Stimulated activated memory B cell treated with anti-CD40 and anti-IgM and Interleukin-4, amounts not matched to agents 10 μg/mL and 1 μg/mL and 100 μg/mL, for 72 hours (primary cell): ENCODE data around the gene FGF1.

Source experiments
- ATAC-seq: fragments of 150-1000 bp; cut with Tn5 transposase; 2 replicates; pipeline ENCODE4 v1.10.0; 2021
- H3K27ac Mint-ChIP-seq: one replicate; pipeline ENCODE4 v1.8.0; 2022; ENCODE audit warnings: mild to moderate bottlenecking, mixed read lengths
- H3K27me3 Mint-ChIP-seq: one replicate; pipeline ENCODE4 v1.8.0; 2022; ENCODE audit warnings: mixed read lengths
- H3K36me3 Mint-ChIP-seq: one replicate; pipeline ENCODE4 v1.8.0; 2022; ENCODE audit warnings: mixed read lengths
- H3K4me1 Mint-ChIP-seq: one replicate; pipeline ENCODE4 v1.8.0; 2022; ENCODE audit warnings: mixed read lengths
- H3K4me3 Mint-ChIP-seq: one replicate; pipeline ENCODE4 v1.8.0; 2022; ENCODE audit warnings: mild to moderate bottlenecking, moderate library complexity, mixed read lengths
- H3K9me3 Mint-ChIP-seq: one replicate; pipeline ENCODE4 v1.8.0; 2022; ENCODE audit warnings: mixed read lengths

The FGF1 gene

DNA sequence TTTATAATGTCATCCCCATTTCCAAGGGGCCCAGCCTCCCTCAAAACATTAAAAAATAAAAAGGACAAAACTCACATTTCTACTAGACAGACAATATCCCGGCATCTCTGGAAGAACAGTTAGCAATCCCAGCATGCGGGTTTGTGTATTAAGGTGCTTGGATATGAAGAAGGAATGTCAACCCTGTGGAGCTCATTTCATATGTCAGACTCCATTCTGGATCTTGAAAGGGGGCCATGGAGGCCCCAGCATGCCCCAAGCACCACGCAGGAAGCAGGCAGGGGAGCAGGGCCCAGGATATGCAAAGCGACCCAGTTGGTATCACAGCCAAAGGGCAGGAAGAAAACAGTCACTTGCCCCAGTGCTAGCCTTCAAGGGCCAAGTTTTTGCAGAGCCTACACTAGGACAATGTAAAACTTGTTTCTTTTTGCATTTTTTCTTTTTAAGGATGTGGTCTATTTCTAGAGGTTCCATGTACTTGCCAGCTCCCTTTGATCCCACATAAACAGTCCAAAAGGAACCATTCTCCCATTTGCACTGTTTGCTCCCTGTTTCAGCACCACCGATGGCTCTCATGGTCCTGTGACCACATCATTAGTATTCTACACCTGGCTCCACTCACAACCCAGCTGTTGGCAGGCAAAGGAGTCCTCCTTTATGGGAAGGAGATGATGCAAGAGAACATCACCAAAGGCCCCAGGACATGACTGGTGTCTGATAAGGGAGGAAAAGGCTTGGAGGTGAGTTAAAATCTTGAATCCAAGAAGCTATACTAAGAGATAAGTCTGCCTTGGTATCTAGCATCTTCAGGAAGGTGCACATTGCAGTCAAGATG, 58.3 kb downstream of the FGF1 start:
- no peaks in the 10 kb centered on the region for H3K9me3 Mint-ChIP-seq
- H3K4me3 Mint-ChIP-seq = no peak overlapping the region
- H3K4me1 Mint-ChIP-seq = no peaks in the 10 kb centered on the region
- ATAC-seq = no peak
- H3K27ac Mint-ChIP-seq = no peak overlapping the region
- H3K27me3 Mint-ChIP-seq = no peaks in the 10 kb centered on the region
- no peaks in the 10 kb centered on the region for H3K36me3 Mint-ChIP-seq

DNA sequence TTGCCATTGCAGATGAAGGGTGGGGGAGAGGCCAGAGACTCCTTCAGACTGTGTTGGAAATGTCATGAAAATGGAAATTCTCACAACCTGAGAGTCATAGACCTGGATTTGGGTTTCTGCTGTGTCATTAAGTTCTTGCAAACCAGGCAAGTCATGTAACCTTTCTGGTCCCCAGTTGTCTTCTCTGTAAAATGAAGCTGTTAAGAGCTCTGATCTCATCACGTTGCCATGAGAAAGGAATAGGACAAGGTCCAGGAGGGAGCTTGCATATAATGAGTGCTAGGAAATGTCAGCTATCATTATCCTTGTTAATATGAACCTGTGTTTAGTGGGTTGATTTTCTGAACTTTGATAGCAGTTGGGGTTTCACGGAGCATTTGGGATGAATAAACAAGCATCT, 59.1 kb downstream of the FGF1 start:
- H3K9me3 Mint-ChIP-seq = no peaks in the 10 kb centered on the region
- H3K4me1 Mint-ChIP-seq = no peaks in the 10 kb centered on the region

DNA sequence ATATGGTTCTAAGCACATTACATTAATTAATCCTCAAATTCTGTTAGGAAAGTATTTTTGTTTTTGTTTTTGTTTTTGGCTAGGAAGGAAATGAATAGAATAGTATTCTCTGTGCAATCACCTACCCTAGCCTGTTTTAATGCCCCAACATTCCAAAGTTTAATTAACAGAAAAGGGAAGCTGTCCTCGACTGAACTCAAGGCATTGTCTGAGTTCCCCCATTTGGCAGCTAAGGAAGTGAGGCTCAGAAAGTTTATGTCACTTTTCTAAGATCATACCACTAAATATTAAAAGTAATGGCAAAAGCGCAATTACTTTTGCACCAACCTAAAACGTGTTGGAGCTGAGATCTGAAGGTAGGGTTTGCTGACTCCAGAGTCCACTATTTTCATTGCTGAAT, 59.8 kb downstream of the FGF1 start:
- no peaks in the 10 kb centered on the region for H3K4me1 Mint-ChIP-seq
- H3K27me3 Mint-ChIP-seq = no peaks in the 10 kb centered on the region
- H3K9me3 Mint-ChIP-seq = no peaks in the 10 kb centered on the region
- no peak overlapping the region for H3K27ac Mint-ChIP-seq
- ATAC-seq = no peak
- H3K4me3 Mint-ChIP-seq = no peak overlapping the region
- H3K36me3 Mint-ChIP-seq = no peaks in the 10 kb centered on the region

More for the DNA sequence above, 59.1 kb downstream of the FGF1 start:
- Mint-ChIP-seq H3K27me3 (no peaks in the 10 kb centered on the region), H3K4me3 (no peak overlapping the region), H3K36me3 (no peaks in the 10 kb centered on the region), H3K27ac (no peak overlapping the region)
- ATAC-seq = no peak

DNA sequence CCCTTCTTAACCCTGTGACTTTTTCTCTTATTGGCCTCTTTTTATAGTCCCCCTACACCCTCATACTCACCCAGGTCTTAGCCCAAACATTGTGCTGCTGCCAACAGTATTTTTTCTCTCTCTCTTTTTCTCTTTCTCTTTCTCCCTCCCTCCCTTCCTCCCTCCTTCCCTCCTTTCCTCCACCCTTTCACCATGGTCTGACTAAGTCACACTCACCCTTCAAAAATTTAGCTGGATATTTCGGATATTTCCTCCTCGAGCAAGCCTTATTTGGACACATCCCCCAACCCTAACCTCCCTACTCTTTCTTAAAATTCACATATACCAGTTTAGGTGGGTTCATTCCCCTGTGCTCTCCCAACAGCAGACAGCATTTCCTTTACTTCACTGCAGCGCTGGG, 64.7 kb downstream of the FGF1 start:
- Mint-ChIP-seq H3K36me3 (no peaks in the 10 kb centered on the region), H3K4me1 (no peaks in the 10 kb centered on the region), H3K9me3 (peaks cover 3% of the 10 kb centered on the region), H3K27ac (no peak overlapping the region), H3K27me3 (no peaks in the 10 kb centered on the region), H3K4me3 (no peak overlapping the region)
- ATAC-seq = no peak

DNA sequence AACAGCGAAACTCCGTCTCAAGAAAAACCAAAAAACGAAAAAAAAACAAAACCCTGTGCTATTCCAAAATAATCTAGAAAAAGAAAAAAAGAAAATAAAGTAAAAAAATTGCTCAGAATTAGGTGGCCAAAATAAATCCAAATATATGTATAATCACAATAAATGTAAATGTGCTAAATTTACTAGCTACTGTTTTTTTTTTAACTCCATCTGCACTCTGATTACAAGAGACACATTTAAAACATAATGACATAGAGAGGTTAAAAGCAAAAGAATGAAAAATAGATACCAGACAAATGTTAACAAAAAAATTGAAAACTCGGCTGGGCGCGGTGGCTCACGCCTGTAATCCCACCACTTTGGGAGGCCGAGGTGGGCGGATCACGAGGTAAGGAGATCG, 66.1 kb downstream of the FGF1 start:
- no peak overlapping the region for H3K27ac Mint-ChIP-seq
- H3K36me3 Mint-ChIP-seq = no peaks in the 10 kb centered on the region
- H3K4me1 Mint-ChIP-seq = no peaks in the 10 kb centered on the region
- H3K4me3 Mint-ChIP-seq = no peak overlapping the region
- ATAC-seq = no peak
- H3K27me3 Mint-ChIP-seq = no peaks in the 10 kb centered on the region
- peaks cover 3% of the 10 kb centered on the region for H3K9me3 Mint-ChIP-seq

DNA sequence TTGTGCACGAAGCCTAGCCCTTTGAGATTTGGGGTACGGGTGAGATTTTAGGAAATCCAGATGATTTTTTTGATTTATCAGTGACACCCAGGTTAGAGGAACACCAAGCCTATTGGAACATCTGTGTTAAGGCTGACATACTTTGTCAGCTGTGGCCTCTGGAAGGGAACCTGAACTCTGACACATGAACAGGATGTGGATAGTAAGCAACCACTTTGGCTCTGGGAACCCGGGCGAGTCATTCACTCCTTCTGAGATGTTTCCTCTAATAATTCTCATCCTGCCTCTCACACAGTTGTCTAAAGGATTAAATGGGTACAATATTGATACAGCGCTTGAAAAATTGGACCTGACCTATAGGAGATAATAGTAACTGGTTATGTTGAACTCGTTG, 67.8 kb downstream of the FGF1 start:
- no peak for ATAC-seq
- no peak overlapping the region for H3K27ac Mint-ChIP-seq
- no peaks in the 10 kb centered on the region for H3K4me1 Mint-ChIP-seq
- H3K9me3 Mint-ChIP-seq = peaks cover 3% of the 10 kb centered on the region
- H3K27me3 Mint-ChIP-seq = peaks cover 9% of the 10 kb centered on the region
- H3K36me3 Mint-ChIP-seq = no peaks in the 10 kb centered on the region
- H3K4me3 Mint-ChIP-seq = no peak overlapping the region

DNA sequence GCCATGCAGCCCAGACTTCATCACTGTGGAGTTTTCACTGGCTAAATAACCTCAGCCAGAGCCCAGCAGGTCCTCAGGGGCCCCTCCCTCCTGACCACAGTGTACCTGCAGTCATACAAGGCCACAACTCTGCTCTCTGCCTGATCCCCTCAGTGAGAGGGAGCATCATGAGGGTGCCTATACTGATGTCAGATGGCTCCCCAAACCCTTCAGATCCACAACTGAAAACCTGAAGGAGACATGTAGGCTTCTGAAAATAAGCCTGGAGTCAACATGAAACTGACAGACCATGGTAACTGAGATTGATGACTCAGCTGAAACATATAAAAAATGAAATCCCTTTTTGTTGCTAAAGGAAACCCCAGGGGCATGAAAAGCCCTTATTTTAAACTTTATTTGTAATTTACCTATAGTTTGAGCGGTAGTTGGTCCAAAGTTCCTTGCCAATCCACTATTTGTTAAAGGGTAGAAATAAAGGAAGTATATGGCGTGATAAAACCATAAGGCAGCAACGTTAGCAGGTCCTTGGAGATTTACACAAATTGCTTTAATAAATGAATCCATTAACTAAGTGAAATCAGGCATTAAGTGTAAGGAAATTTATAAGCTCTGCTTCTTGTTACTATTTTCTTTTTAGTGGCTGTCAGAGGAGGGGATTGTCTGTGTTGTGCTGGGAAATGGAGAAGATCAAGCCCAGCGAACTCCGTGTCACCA, 68.3 kb downstream of the FGF1 start:
- peaks cover 3% of the 10 kb centered on the region for H3K9me3 Mint-ChIP-seq
- no peak for ATAC-seq
- no peaks in the 10 kb centered on the region for H3K4me1 Mint-ChIP-seq
- H3K4me3 Mint-ChIP-seq = no peak overlapping the region
- no peak overlapping the region for H3K27ac Mint-ChIP-seq
- H3K36me3 Mint-ChIP-seq = no peaks in the 10 kb centered on the region
- H3K27me3 Mint-ChIP-seq = peaks cover 9% of the 10 kb centered on the region

DNA sequence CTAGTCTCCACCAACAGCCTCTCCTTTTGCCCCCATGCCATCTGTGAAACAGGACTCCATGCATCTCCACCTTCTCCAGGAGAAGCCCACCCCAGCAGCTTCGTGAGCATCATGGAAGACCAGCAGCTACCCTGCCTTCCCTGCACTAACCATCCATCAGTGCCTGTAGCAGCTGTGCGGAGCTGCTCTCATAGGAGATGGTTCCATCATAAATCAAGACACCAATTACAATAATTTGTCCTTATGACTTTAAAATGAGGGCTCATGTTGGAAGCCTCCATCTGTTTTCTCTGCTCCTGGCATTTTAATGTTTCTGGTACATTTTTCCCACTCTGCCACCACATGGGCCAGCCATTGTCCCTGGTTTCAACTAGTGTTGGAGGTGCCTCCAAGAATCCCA, 69.9 kb downstream of the FGF1 start:
- peaks cover 2% of the 10 kb centered on the region for H3K9me3 Mint-ChIP-seq
- H3K4me1 Mint-ChIP-seq = peaks cover 3% of the 10 kb centered on the region
- ATAC-seq = no peak
- H3K27me3 Mint-ChIP-seq = peaks cover 9% of the 10 kb centered on the region
- H3K36me3 Mint-ChIP-seq = no peaks in the 10 kb centered on the region
- no peak overlapping the region for H3K27ac Mint-ChIP-seq
- no peak overlapping the region for H3K4me3 Mint-ChIP-seq

DNA sequence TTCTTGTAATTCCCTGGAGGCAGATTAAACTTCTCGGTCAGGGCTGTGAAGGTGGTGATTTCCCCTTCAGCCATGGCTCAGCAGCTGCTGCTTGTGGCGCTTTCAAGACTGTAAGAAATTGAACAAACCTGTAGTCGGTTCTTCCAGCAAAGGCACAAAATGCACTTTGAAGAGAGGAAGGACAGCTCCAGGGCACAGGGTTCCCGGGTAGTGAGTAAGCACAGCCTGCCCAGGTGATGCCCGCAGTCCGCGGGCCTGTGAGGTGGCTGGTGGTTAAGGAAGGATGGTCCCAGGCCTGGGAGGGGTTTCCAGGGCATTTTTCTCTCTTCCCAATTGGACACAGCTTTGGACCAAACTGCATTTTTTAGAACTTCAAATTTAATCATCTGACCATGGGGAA, 71.8 kb downstream of the FGF1 start:
- ATAC-seq = no peak
- Mint-ChIP-seq H3K4me3 (no peak overlapping the region), H3K4me1 (peaks cover 4% of the 10 kb centered on the region), H3K9me3 (no peaks in the 10 kb centered on the region), H3K27ac (no peak overlapping the region), H3K27me3 (peaks cover 14% of the 10 kb centered on the region), H3K36me3 (no peaks in the 10 kb centered on the region)

DNA sequence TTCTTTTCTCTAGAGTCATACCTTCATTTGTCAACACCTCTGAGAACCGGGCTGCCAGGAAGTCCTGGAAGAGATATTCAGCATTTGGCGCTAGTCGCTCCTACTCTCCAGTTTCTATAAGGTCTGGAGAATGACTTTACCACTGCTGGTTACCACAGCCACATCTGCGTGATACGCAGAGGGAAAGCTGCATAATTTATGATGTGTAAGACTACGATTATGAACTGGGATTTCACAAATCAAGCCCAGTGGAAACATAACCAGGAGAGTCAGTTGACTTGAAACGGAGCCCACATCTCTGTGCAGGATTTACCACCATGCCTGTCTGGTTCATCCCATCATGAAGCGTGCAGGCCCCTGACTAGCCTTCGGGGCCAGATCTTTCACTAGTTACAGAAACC, 72.6 kb downstream of the FGF1 start:
- H3K36me3 Mint-ChIP-seq = no peaks in the 10 kb centered on the region
- H3K4me1 Mint-ChIP-seq = peaks cover 4% of the 10 kb centered on the region
- H3K4me3 Mint-ChIP-seq = no peak overlapping the region

DNA sequence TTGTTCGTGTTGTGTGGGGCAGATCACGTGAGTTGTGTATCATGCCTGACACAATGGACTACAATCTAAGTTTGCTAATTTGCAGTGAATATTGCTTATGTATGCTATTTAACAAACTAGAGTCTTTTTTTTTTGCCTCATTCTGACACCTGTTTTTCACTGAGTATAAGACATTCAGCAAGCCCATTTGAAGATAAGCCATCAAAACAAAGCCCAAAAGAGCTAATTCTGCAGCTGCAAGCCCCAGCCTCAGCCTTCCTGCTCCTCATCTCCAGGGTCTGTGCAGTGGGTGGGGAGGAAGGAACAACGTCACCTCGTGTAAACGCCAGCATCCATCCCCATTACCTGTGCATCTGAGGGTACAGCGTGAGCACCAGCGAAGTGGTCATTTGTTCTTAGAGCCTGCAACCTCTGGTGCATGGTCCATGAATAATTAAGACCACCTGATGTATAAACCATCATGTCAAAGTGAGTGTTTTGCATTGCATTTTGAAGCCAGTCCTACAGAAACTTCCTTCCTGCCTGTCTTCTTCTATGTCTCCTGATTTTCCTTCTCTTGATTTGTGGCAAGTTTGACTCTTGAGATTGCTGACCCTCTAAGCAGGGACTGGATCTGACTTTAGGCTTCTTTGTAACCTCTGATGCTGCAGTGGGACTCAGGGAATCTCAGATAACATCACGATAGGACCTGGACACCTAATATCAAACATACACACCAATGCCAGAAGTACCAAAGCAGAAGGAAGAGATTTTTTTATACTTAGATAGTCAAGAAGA, 73.2 kb downstream of the FGF1 start:
- Mint-ChIP-seq H3K27ac (no peak overlapping the region), H3K9me3 (no peaks in the 10 kb centered on the region), H3K27me3 (peaks cover 20% of the 10 kb centered on the region), H3K36me3 (no peaks in the 10 kb centered on the region), H3K4me3 (no peak overlapping the region), H3K4me1 (peaks cover 4% of the 10 kb centered on the region)
- ATAC-seq = no peak

More for the DNA sequence above, 72.6 kb downstream of the FGF1 start:
- ATAC-seq = no peak
- no peak overlapping the region for H3K27ac Mint-ChIP-seq
- H3K27me3 Mint-ChIP-seq = peaks cover 20% of the 10 kb centered on the region
- H3K9me3 Mint-ChIP-seq = no peaks in the 10 kb centered on the region

DNA sequence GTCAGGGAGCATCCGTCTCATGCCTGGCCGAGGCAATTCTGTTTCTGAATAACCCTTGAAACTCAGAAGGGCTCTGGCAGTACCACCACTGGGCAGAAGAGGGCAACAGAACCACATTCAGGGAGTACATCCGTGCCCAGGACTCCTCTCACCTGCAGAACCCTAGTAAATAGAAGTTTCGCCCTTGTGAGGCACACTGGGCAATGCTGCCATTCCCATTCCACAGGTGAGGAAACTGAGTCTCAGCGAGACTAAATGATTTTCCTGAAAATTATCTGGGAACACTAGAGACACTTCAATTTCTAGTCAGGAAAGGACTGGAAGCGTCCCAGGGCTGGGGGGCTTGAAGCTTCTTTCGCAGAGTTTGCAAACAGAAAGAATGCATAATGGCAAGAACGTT, 74.7 kb downstream of the FGF1 start:
- Mint-ChIP-seq H3K9me3 (no peaks in the 10 kb centered on the region), H3K27ac (no peak overlapping the region), H3K4me3 (no peak overlapping the region), H3K4me1 (peaks cover 4% of the 10 kb centered on the region), H3K36me3 (no peaks in the 10 kb centered on the region), H3K27me3 (peaks cover 20% of the 10 kb centered on the region)
- ATAC-seq = peak; percentile 65

DNA sequence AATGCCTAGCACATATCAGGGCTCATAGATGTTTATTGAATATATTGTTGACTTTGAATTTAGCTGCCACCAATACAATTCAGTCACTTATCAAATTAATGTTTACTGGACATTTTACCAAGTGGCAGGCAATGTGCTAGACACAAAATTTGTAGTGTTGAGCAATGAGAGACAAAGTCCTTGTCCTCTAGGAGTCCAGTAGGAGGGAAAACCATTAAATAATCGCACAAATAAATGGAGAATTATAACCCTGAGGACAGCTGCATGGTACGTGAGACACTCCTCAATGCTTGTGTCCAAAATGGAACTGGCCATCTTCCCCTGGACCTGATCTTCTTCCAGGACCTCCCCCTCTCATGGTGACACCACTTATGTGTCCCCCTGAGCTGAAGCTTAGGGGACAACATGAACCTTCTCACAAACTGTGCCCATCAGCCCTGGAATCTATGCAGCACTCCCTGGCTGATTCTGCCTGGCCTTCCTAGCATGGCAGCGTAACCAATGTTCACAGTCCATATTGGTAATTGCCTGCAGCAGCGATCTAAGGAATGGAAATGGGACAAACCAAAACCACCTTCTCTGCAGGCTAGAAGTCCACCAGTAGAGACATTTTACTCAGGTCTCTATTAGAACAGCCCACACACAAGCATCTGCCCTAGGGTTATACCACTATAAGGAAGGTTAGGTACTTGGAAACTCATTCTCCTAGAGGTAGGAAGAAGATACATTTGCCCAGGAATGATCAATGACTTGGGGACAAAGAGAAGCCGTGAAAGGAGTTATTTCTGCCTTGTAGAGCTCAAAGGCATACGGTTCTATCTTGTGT, 75.5 kb downstream of the FGF1 start:
- Mint-ChIP-seq H3K36me3 (no peaks in the 10 kb centered on the region), H3K27me3 (peaks cover 27% of the 10 kb centered on the region), H3K27ac (no peak overlapping the region), H3K4me1 (peaks cover 4% of the 10 kb centered on the region), H3K9me3 (no peaks in the 10 kb centered on the region), H3K4me3 (no peak overlapping the region)
- ATAC-seq = no peak

DNA sequence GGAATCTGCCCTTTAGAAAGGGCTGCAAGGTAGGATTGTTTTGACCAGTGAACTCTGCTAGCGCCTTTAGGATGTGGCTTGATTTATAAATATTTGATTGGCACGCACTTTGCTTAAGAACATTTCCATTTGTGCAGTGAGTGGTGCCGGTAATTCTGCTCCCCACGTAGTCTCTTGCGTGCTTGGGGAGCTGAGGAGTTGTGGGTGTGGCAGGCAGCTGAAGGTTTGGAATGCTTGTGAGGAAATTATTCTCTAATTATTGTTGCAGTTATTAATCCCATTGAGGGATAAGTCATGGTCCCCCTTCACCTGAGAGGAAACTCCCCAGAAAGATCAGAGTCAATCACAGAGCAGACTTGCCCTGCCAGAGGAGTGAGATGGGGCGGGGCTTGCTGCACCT, 76.7 kb downstream of the FGF1 start:
- Mint-ChIP-seq H3K27me3 (peaks cover 22% of the 10 kb centered on the region), H3K27ac (no peak overlapping the region), H3K4me1 (peaks cover 4% of the 10 kb centered on the region), H3K9me3 (no peaks in the 10 kb centered on the region), H3K4me3 (no peak overlapping the region), H3K36me3 (no peaks in the 10 kb centered on the region)
- ATAC-seq = no peak

DNA sequence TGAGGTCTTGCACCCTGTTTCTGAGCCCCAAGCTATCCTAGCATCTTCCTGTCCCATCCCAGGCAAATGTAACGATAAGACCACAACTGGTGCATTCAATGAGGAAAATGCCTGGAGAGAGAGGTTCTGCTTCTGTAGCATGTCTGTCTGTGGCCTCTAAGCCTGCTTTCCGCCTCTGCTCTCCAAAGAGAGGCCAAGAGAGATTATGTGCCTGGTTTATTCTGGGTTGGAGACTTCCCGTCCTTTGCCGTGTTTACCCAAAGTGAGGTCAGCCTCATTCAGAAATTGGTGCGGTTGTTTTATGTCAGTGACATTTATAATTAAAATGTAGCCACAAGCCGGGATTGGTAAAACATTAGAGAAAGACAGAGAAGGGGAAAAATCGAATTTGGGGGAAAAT, 77.8 kb downstream of the FGF1 start:
- Mint-ChIP-seq H3K9me3 (no peaks in the 10 kb centered on the region), H3K4me3 (no peak overlapping the region), H3K27me3 (peaks cover 20% of the 10 kb centered on the region), H3K27ac (no peak overlapping the region), H3K36me3 (no peaks in the 10 kb centered on the region), H3K4me1 (peaks cover 4% of the 10 kb centered on the region)
- no peak for ATAC-seq
